HG03439 (cell line): Measurements from ENCODE around the gene KLHL18.
"Not testable (repeated sequence)": the region's sequence is repeated elsewhere in the genome, so short reads cannot be mapped to it uniquely, and the experiment has no call there.

ENCODE experiments used
- ATAC-seq: cut with Tn5 transposase; IDR thresholded peaks from one replicate; pipeline ENCODE4 v1.9.1; 2021; ENCODE audit warnings: mild to moderate bottlenecking, moderate library complexity; ENCODE audit not compliant: unreplicated experiment

KLHL18 gene

DNA sequence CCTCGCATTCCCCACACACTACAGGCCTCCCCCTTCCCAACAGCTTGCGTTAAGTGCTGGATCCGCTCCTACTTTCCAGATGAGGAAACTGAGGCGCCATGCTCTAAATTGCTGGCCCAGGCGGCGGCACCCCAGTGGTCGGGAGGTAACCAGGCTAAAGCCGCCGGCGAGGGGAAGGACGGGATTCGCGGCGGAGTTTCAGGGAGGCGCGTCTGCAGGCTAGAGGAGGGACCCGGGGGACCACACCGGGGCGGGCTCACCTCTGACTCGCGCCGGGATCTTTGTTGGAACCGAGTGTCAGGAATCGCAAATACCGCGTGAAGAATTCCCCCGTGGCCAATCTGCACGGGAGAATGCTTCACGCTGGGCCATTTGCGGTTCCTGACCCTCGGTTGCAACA is 73.5 kb downstream of the KLHL18 start:
- no peak for ATAC-seq

DNA sequence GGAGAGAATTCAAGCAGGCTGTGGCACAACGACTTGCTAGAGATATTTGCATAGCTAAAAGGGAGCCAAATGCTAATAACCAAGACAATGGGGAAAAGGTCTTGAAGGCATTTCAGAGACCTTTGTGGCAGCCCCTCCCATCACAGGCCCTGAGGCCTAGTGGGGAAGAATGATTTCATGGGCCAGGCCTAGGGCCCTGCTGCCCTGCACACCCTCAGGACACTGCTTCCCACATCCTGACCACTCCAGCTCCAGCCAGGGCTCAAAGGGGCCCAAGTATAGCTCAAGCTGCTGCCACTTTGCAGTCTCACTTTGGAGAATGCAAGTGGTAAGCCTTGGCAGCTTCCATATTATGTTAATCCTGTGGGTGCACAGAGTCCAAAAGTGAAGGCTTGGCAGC is 76.6 kb downstream of the KLHL18 start:
- ATAC-seq, result no peak

DNA sequence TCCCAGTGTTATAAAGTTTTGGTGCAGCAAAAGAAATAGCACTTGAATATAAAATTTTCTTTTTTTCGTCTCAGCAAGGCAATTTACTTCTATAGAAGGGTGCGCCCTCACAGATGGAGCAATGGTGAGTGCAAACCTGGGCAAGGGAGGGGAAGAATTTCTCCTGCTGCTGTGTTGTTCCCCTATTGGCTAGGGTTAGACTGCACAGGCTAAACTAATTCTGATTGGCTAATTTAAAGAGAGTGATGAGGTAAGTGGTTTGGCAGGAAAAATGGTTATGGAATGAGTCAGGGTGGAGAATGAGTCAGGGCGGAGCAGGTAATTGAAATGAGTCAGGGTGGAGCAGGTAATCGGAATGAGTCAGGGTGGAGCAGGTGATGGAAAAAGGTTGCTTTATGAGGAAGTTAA is 77.4 kb downstream of the KLHL18 start:
- ATAC-seq, result not testable (repeated sequence)

DNA sequence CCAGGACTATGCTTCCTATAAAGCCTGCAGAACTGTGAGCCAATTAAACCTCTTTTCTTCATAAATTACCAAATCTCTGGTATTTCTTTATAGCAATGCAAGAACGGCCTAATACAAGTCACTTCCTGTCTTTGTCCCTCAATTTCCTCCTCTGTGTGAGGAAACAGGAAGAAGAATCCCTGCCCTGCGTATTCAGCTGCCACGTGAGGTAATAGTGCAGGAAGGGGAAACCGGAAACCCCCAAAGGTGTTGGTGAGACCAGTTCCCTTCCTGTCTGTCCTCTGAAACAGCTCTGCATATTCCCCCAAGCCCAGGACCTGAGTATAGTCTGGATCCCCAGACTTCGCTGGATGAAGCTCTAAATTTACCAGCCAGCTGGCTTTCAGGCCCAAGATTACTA is 80.0 kb downstream of the KLHL18 start:
- ATAC-seq, result no peak

DNA sequence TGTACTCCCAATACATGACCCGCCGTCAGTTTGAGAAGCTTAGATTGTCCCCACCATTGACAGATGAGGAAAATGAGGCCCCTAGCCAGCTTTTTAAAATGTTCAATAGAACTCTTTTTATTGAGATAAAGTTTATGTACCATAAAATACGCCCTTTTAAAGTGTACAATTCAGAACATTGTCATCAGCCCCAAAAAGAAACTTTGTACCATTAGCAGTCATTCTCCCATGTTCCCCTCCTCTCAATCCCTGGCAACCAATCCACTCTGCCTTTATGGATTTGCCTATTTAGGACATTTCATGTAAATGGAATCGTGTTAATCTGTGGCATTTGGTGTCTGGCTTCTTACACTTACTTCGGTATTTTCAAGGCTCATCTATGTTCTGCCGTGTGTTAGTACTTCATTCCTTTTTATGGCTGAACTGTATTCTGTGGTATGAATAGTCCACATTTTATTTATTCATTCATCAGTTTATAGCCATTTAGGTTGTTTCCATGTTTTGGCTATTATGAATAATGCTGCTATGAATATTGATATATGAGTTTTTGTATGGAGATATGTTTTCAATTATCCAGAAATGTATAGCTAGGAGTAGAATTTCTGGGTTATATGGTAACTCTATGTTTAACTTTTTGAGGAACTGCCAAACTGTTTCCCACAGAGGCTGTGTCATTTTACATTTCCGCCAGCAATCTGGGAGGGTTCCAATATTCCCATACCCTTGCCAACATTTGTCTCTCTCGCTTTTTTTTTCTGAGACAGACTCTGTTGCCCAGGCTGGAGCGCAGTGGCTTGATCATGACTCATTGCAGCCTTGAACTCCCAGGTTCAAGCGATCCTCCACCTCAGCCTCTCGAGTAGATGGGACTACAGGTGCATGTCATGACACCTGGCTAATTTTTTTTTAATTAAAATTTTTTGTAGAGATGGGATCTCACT is 82.7 kb downstream of the KLHL18 start:
- no peak for ATAC-seq

DNA sequence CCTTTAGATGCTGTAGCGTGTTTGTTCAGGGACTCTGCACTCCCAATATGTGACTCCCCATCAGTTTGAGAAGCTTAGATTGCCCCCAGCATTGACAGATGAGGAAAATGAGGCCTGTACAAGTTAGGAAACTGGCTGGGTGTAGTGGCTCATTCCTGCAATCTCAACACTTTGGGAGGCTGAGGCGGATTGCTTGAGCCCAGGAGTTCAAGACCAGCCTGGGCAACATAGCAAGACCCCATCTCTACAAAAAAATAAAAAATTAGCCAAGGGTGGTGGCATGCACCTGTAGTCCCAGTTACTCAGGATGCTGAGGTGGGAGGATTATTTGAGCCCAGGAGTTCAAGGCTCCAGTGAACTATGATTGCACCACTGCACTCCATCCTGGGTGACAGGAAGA is 84.1 kb downstream of the KLHL18 start:
- ATAC-seq, result no peak

DNA sequence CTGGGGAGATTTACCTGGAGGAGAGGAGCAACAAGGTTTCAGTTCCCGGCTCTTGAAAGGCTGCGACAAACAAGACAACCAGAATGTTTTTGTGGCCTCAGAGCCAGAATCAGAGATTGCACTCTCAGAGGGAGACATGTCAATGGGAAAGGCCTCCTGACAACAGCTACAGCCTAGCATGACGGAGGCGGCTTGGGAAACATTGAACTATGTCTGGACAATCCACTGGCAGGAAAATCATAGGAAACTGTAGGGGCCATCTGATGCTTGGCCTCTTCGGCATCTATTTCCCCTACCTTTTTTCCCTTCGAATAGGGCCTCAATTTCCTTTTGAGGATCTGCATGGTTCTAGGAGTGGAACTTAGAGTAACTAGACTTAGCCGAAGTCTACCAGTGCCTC is 84.9 kb downstream of the KLHL18 start:
- ATAC-seq, result no peak

DNA sequence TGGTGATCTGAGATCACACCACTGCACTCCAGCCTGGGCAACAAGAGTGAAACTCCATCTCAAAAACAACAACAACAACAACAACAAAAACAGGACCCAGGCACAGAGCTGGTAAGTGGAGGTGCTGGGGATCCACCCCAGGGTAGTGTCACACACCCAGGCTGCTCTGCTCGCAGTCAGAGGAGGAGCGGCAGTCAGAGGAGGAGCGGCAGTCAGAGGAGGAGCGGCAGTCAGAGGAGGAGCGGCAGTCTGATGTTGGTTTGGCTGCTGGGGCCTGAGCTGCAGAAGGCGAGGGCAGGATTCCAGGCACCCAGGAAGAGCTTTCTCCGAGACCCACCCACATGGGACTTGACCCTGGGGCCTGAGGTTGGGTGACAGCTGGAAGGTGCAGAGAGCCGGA is 87.3 kb downstream of the KLHL18 start:
- ATAC-seq, result not testable (repeated sequence)

DNA sequence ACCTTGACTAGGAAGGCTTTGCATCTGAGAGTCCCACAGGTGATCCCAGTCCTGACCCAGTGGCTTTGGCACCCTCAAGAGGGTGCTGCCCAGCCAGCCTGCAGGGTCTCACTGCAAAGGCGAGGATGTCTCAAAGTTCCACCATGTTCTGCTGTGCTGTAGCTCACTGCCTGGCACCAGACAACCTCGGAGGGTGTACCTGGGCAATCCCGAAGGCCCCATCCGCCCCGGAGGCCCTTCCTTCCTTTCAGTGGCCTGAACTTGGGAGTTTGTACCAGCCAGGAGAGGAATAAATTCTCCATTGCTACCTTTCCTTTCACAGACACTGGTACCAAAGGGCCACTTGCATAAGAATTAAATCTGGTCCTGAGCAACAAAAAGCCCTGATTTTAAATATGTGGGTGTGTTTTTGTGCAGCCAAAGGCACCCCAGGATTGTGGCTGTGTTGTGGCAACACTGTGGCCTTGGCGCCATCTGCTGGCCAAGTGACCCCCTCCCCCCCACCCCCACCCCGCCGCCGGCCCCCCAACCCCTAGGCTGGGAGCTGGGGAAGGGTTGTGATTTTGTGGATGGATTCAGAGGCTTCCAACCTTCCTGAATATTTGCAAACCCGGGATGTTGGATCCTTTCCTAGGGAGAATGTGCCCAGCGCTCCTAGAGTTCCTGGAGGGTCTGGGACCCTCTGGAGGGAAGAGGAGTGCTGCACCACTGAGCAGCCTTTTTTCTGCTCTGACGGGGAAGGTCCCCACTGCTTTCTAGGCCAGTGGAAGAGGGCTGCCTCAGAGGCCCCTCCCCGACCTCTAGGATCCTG is 88.3 kb downstream of the KLHL18 start:
- no peak for ATAC-seq

DNA sequence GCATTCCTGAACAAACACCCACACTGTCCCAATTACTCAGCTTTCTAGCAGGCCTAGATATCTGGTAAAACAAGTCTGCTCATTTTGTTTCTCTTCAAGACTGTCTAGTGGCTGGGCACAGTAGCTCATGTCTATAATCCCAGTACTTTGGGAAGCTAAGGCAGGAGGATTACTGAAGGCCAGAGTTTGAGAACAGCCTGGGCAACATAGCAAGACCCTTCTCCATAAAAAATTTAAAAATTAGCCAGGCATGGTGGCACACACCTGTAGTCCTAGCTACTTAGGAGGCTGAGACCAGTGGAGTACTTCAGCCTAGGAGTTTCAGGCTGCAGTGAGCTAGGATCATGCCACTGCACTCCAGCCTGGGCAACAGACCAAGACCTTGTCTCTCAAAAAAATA is 91.8 kb downstream of the KLHL18 start:
- no peak for ATAC-seq

DNA sequence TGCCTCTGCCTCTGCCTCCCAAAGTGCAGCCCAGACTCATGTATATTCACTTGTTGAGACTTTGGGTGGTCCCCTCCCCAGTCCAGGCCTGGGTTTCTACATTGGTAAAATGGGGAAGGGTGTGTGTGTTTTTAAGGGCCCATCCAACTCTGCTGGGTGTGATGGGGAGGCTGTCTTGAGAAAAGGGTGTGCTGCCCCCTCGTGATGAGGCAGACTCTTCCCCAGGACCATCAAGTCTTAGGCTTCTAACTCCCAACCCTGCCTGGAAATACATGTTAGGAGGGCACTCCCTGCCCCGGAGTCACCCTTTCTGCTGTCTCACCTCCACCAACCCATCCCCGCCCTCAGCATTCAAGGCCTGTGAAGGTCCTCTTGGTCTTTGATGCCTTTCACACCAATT is 93.6 kb downstream of the KLHL18 start:
- no peak for ATAC-seq

DNA sequence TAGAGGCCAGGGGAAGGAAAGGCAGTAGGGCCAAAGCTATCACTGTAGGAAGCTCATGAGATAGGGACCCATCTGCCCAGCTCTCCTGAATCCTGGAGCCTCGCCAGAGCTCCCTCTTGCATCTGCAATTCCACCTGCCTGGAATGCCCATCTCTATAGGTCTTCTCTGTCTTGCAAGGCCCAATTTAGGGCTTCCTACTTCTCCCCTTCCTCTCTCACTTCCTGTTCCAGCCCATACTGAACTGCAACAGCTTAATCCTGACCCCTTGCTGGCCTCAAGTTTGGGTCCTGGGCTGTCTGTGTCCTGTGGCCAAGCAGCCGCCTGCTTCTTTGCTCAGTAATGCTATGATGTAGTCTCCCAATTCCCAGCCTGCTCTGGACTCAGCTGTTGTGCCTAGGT is 94.4 kb downstream of the KLHL18 start:
- ATAC-seq, result no peak

DNA sequence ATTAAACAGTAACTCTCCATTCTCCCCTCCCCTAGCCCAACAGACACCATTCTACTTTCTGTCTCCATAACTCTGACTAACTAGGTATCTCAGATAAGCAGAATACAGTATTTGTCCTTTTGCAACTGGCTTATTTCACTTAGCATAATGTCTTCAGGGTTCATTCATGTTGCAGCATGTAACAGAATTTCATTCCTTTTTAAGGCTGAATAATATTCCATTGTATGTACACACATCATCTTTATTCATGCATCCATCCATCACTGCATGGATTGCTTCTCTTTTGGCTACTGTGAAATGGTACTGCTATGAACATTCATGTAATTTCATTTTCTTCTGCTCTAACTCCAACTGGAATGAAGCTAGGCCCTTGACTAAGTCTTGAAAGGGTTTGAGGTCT is 96.1 kb downstream of the KLHL18 start:
- no peak for ATAC-seq

DNA sequence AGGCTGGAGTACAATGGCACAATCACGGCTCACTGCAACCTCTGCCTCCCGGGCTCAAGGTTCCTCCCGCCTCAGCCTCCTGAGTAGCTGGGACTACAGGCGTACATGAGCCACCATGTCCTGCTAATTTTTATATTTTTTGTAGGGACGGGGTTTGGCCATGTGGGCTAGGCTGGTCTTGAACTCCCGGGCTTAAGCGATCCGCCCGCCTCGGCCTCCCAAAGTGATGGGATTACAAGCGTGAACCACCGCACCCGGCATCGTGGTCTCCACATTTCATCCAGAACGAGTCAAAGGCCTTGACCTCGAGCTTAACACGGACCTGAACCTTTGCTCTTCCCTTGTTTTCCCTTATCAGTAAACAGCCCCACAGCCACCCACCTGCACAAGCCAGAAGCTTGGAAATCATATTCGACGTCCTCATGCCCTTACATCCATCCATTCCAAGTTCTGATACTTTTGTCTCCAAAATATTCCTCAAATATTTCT is 96.7 kb downstream of the KLHL18 start:
- ATAC-seq, result no peak

DNA sequence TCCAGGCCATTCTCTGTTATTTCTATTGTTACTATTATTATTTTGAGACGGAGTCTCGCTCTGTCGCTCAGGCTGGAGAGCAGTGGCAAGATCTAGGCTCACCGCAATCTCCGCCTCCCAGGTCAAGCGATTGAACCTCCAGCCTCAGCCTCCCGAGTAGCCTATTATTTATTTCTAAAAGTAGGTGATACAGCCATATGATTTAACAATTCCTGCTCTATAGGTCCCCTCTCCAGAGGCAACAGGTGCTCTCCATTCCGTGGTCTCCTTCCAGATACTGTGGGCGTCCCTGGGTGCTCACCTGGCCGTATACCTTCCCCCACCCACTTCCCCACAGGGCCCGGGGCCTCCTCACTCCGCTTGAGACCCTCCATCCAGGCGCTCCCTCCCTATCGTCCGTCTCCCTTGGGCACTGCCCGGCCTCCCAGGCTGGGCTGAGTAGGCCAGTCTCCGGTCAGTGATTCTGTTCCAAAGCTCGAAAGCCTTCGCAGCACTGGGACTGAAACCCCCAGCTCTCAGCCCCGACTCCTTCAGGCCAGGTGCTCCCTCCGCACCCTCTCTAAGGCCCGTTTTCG is 97.4 kb downstream of the KLHL18 start:
- ATAC-seq, result peak; percentile 16

DNA sequence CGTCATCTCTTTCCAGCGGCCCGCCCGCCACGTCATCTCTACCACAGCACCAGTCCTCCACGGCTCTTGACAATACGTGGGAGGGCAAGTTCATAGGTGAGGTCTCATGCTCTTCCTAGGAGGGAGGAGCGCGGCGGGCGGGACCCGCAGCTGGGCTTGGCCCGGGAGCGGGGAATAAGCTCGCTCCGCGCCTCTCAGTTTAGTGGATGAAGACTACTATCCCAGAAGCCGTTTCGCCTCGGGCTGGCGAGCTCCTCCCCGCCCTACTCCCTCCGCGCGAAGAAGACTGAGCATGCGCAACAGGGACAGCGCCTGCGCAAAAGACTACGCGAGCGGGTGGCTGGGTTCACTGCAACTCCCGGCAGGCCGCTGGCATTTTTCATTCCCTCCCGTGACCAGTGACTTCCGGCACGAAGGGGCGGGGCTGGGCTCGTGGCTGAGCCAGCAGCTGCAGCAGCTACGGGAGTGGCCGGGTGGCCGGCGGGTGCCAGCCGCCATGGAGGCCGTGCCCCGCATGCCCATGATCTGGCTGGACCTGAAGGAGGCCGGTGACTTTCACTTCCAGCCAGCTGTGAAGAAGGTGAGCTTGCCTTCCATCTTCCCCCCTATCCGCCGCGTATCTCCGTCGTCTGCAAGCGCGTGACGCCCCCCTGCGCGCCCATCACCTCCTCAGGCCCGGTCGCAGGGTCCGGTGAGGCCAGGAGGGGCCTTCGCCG is 98.0 kb downstream of the KLHL18 start, which contains the start of gene PTPN23:
TSS of gene PTPN23 (plus strand) at position 421 of the 716 bp plus-strand sequence. CDS start at position 497, 76 bp downstream.
- peak; percentile 85 for ATAC-seq

DNA sequence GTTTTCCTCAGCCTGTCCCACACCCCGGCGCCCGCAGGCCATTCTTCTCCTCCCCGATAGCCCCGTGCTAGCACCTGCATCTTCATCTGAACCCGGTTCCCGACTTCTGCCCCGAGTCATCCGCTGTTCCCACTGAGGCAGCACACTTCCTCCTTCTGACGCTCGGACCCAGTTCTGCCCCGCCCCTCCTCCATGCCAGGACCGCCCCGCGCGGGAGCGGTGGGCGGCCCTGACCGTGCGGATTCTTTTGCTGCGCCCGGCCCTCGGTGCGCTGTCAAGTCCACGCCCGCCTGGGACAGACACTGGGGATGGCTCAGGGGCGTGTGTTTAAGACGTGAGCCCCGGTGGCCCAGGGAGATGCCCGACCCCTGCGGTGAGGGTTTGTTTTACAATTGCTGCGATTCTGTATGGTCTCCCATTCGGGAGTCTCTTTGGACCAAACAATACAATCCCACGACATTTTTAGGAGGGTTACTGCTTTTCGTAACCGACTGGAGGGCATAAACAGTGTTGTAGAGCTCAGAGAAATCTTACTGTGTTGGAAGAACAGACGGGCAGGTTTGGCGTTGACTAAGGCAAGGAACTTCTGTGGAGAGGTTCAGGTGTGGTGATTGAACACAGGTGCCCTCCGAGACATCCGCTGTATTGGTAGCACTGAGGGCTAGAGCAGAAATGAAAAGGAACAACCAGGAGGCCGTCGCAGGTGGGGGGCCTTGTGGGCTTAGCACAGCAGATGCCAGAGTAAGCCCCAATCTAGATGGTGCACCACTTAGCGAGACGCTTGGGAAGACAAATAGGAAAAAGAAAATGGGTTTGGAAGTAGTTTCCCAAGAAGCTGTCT is 98.8 kb downstream of the KLHL18 start:
- peak; percentile 59 for ATAC-seq

DNA sequence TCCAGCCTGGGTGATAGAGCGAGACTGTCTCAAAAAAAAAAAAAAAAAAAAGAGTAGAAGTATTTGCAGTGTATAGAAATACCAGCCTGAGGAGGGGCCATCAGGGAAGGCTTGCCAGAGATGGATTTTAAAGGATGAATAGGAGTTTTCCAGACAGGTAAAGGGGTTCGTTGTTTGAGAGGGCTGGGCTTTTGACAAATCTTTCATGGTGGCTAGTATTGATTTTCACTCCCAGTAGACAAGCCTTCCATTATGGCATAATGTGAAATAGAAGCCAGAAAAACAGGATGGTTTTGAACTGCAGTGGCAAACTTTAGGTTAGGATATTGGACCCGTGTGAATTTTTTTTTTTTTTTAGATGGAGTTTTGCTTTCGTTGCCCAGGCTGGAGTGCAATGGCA is 101.7 kb downstream of the KLHL18 start:
- ATAC-seq, result no peak

DNA sequence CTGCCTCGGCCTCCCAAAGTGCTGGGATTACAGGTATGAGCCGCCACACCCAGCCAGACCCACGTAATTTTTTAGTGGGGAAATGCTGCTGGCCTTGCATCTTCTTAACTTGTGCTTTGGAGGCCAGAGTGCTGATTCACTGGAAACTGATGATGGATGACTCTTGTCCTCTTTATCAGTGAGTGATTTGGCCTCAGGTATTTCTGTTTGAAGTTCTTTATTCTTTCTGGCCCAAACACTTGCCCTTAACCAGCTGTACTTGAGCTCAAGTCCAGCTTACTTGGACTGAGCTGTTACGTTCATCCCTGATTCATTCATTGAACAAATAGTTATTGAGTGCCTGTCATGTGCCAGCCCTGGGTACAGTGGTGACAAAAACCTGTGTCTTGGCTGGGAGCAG is 102.3 kb downstream of the KLHL18 start:
- no peak for ATAC-seq

DNA sequence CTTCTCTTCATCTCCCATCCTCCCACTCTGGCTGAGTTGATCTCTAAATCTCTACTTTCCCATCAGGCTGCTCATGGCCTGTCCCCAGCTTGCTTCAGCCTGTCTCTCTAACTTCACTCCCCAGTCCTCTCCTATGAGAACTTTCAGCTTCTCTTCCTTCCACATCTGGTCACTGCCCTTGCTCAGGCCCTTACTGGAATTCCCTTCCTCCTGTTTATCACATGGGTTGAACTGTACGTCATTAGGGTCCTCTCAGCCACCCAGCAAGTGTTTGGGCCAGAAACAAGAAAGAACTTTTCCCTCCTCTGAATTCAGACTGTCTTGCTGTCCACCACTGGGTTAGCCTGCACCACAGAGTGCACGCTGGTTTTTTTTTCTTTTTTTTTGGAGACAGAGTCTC is 103.1 kb downstream of the KLHL18 start:
- ATAC-seq, result no peak
